ENCODE results near the gene CCT8L2. TPM values are rescaled to one million over a fixed set of nuclear protein-coding genes. Genes with fewer than 3 reads are reported as not detected.
"Not testable (repeated sequence)": the region's sequence is repeated elsewhere in the genome, so short reads cannot be mapped to it uniquely, and the experiment has no call there.

CCT8L2 gene
- total and polyA plus RNA-seq, 2 experiments from 2014 or later = not detected

DNA sequence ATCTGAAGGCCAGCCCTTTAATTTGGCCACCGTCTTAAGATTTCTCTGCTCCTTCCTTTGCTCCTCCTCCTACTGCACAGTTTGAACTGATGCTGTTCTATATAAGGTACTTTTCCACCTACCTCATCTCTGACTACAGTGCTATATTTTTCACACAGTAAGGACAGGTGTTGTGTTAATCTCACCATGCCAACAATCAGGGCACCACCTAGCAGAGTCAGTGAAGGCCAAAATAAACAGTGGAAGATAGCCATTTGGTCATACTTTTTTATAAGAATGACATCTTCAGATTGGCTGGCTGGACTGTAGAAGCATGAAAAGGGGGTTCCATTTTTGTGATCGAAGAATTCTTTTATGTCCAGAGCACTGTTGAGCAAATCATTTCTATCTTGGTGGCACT lies 11.7 kb downstream of the CCT8L2 start:
- not testable (repeated sequence) for H3K4me1 ChIP-seq (ENCODE audit: insufficient read depth); H3K27ac ChIP-seq (ENCODE audit: low read depth); H3F3A ChIP-seq (replicated peaks; ENCODE audit: low read depth); H3K4me3 ChIP-seq; H3K27me3 Mint-ChIP-seq (ENCODE audit: insufficient read depth, low read depth, poor library complexity); H3K4me3 Mint-ChIP-seq; H3K9me2 ChIP-seq (ENCODE audit: insufficient read depth); ATAC-seq; H3K79me2 ChIP-seq (replicated peaks; ENCODE audit: insufficient read depth); DNase-seq (ENCODE audit: low spot score); H3K4me1 Mint-ChIP-seq; H2AFZ ChIP-seq; H4K20me1 ChIP-seq (replicated peaks; ENCODE audit: insufficient read depth); H3K4me2 ChIP-seq; H3K36me3 ChIP-seq (ENCODE audit: insufficient read depth); H3K27ac Mint-ChIP-seq; H3K27me3 ChIP-seq (ENCODE audit: insufficient read depth)
- Mint-ChIP-seq H3K9me3 (peaks cover 73% of the 10 kb centered on the region), H3K36me3 (ENCODE audit: low read depth) (peaks cover 14% of the 10 kb centered on the region)

DNA sequence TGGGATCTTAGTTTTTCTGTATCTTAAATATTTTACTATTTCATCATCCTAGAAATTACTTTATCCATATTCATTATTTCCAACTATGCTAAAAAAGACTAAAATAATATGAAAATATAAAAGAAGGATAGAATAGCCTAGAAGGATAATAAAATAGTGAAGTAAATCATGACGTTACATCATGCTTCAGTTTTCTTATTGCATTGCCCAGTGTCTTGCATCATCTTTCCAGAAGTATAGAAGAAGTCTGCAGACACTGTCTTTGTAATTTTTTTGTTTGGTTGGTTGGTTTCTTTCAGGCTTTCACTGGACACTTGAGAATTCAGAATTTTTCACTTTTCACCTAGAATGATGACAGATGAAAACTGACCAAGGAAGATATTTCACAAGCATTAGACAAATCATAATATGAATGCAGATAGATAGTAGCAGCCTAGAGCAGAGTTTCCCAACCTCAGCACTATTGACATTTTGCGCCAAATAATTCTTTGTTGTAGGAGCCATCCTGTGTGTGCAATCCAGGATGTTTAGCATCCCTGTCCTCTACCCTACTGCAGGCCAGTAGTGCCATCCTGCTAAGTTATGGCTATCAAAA lies 23.3 kb downstream of the CCT8L2 start:
- H3K36me3 ChIP-seq (ENCODE audit: insufficient read depth); DNase-seq (ENCODE audit: low spot score); H4K20me1 ChIP-seq (replicated peaks; ENCODE audit: insufficient read depth); ATAC-seq; H3K79me2 ChIP-seq (replicated peaks; ENCODE audit: insufficient read depth); H2AFZ ChIP-seq; H3K36me3 Mint-ChIP-seq (ENCODE audit: low read depth); H3K4me3 Mint-ChIP-seq; H3K27ac ChIP-seq (ENCODE audit: low read depth); H3K27me3 ChIP-seq (ENCODE audit: insufficient read depth); H3K27me3 Mint-ChIP-seq (ENCODE audit: insufficient read depth, low read depth, poor library complexity); H3F3A ChIP-seq (replicated peaks; ENCODE audit: low read depth); H3K4me3 ChIP-seq; H3K9me2 ChIP-seq (ENCODE audit: insufficient read depth); H3K27ac Mint-ChIP-seq; H3K4me1 Mint-ChIP-seq; H3K4me2 ChIP-seq; H3K4me1 ChIP-seq (ENCODE audit: insufficient read depth): not testable (repeated sequence)
- H3K9me3 Mint-ChIP-seq = peaks cover 55% of the 10 kb centered on the region

DNA sequence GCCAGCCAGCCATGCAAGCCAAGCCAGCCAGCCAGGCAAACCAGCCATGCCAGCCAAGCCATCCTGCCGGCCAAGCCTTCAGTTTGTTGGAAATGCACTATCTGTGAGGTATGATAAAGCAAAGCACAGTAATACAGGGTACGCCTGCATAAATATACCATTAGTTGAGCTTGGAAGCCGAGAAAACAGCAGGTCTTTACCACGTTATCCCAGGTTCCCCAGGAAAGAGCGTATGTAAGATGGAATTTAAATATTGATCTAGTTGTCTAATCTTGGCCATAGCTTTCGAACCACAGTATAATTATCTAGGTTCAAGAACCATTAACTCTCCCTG lies 24.2 kb downstream of the CCT8L2 start:
- Mint-ChIP-seq H3K9me3 (peaks cover 48% of the 10 kb centered on the region), H3K36me3 (ENCODE audit: low read depth) (0 out of 3 replicates have a peak, but pooled peaks cover 2% of the 10 kb centered on the region), H3K27me3 (ENCODE audit: insufficient read depth, low read depth, poor library complexity) (no peaks in the 10 kb centered on the region), H3K4me3 (no peak overlapping the region), H3K27ac (no peak overlapping the region), H3K4me1 (no peaks in the 10 kb centered on the region)
- no peak overlapping the region for H3K27ac ChIP-seq (ENCODE audit: low read depth)
- ATAC-seq (no peak), DNase-seq (ENCODE audit: low spot score) (no peak)
- H3K4me1 ChIP-seq (ENCODE audit: insufficient read depth) = no peaks in the 10 kb centered on the region
- no peaks in the 10 kb centered on the region for H3K9me2 ChIP-seq (ENCODE audit: insufficient read depth)
- no peaks in the 10 kb centered on the region for H3K79me2 ChIP-seq (replicated peaks; ENCODE audit: insufficient read depth)
- no peak overlapping the region for H3K4me2 ChIP-seq
- H2AFZ ChIP-seq = no peak overlapping the region
- no peak overlapping the region for H3K4me3 ChIP-seq
- H3K36me3 ChIP-seq (ENCODE audit: insufficient read depth) = no peaks in the 10 kb centered on the region
- H3K27me3 ChIP-seq (ENCODE audit: insufficient read depth) = no peaks in the 10 kb centered on the region
- no peaks in the 10 kb centered on the region for H4K20me1 ChIP-seq (replicated peaks; ENCODE audit: insufficient read depth)
- H3F3A ChIP-seq (replicated peaks; ENCODE audit: low read depth) = no peaks in the 10 kb centered on the region
- no peak for TF ChIP-seq ZNF331 (CRISPR knock-in tag; IDR thresholded peaks at IDR 0.05; ENCODE audit: low read depth)
- TF ChIP-seq, protein P1, sequence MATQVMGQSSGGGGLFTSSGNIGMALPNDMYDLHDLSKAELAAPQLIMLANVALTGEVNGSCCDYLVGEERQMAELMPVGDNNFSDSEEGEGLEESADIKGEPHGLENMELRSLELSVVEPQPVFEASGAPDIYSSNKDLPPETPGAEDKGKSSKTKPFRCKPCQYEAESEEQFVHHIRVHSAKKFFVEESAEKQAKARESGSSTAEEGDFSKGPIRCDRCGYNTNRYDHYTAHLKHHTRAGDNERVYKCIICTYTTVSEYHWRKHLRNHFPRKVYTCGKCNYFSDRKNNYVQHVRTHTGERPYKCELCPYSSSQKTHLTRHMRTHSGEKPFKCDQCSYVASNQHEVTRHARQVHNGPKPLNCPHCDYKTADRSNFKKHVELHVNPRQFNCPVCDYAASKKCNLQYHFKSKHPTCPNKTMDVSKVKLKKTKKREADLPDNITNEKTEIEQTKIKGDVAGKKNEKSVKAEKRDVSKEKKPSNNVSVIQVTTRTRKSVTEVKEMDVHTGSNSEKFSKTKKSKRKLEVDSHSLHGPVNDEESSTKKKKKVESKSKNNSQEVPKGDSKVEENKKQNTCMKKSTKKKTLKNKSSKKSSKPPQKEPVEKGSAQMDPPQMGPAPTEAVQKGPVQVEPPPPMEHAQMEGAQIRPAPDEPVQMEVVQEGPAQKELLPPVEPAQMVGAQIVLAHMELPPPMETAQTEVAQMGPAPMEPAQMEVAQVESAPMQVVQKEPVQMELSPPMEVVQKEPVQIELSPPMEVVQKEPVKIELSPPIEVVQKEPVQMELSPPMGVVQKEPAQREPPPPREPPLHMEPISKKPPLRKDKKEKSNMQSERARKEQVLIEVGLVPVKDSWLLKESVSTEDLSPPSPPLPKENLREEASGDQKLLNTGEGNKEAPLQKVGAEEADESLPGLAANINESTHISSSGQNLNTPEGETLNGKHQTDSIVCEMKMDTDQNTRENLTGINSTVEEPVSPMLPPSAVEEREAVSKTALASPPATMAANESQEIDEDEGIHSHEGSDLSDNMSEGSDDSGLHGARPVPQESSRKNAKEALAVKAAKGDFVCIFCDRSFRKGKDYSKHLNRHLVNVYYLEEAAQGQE (IDR thresholded peaks at IDR 0.05; ENCODE audit: unreplicated experiment) = no peak
- no peak for TF ChIP-seq NANOG (IDR thresholded peaks at IDR 0.05; ENCODE audit: borderline replicate concordance)
- TF ChIP-seq, protein P2, sequence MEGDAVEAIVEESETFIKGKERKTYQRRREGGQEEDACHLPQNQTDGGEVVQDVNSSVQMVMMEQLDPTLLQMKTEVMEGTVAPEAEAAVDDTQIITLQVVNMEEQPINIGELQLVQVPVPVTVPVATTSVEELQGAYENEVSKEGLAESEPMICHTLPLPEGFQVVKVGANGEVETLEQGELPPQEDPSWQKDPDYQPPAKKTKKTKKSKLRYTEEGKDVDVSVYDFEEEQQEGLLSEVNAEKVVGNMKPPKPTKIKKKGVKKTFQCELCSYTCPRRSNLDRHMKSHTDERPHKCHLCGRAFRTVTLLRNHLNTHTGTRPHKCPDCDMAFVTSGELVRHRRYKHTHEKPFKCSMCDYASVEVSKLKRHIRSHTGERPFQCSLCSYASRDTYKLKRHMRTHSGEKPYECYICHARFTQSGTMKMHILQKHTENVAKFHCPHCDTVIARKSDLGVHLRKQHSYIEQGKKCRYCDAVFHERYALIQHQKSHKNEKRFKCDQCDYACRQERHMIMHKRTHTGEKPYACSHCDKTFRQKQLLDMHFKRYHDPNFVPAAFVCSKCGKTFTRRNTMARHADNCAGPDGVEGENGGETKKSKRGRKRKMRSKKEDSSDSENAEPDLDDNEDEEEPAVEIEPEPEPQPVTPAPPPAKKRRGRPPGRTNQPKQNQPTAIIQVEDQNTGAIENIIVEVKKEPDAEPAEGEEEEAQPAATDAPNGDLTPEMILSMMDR (conservative IDR thresholded peaks at IDR 0.05; ENCODE audit: low read depth in 2 of 2) = no peak
- no peak for TF ChIP-seq POLR2AphosphoS5 (IDR thresholded peaks at IDR 0.05; ENCODE audit: low read depth)
- TF ChIP-seq, protein P3, sequence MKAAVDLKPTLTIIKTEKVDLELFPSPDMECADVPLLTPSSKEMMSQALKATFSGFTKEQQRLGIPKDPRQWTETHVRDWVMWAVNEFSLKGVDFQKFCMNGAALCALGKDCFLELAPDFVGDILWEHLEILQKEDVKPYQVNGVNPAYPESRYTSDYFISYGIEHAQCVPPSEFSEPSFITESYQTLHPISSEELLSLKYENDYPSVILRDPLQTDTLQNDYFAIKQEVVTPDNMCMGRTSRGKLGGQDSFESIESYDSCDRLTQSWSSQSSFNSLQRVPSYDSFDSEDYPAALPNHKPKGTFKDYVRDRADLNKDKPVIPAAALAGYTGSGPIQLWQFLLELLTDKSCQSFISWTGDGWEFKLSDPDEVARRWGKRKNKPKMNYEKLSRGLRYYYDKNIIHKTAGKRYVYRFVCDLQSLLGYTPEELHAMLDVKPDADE (IDR thresholded peaks at IDR 0.05) = no peak
